Measurements from ENCODE around the gene HMGB2.

DNA sequence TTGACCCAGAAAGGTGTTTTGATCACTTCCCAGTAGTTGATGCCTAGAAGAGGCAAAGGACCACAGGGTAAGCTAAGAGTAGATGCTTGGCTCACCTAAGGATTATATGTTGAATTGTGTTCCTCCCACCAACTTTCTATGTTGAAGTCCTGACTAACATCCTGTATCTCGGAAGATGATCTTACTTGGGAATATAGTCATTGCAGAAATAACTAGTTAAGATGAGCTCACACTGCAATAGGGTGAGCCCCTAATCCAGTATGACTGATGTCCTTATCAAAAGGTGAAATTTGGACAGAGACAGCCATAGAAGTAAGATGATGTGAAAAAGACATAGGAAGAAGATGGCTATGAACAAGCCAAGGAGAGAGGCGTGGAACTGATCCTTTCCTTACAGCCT, 3.3 kb upstream of the HMGB2 start:
- TF ChIP-seq CTCF (IDR thresholded peaks at IDR 0.05; ENCODE audit: insufficient read depth, low read length) (no peak), POLR2AphosphoS5 (IDR thresholded peaks at IDR 0.05; ENCODE audit: low read depth) (no peak), REST (IDR thresholded peaks at IDR 0.05; ENCODE audit: insufficient replicate concordance, low read depth) (no peak)
